AG09319 (cell line): ENCODE data around the gene NRXN2.

Experiments used
- DNase-seq: peaks from one replicate; pipeline ENCODE4 v3.0.0-alpha.2; 2010; ENCODE audit warnings: low read depth; ENCODE audit errors: extremely low read depth
- TF ChIP-seq, protein P1 (sequence below): IDR thresholded peaks from 2 replicates; pipeline ENCODE4 v1.5.1; 2011; ENCODE audit warnings: low read depth, mild to moderate bottlenecking, inconsistent platforms, low read length, moderate library complexity

NRXN2 gene

DNA sequence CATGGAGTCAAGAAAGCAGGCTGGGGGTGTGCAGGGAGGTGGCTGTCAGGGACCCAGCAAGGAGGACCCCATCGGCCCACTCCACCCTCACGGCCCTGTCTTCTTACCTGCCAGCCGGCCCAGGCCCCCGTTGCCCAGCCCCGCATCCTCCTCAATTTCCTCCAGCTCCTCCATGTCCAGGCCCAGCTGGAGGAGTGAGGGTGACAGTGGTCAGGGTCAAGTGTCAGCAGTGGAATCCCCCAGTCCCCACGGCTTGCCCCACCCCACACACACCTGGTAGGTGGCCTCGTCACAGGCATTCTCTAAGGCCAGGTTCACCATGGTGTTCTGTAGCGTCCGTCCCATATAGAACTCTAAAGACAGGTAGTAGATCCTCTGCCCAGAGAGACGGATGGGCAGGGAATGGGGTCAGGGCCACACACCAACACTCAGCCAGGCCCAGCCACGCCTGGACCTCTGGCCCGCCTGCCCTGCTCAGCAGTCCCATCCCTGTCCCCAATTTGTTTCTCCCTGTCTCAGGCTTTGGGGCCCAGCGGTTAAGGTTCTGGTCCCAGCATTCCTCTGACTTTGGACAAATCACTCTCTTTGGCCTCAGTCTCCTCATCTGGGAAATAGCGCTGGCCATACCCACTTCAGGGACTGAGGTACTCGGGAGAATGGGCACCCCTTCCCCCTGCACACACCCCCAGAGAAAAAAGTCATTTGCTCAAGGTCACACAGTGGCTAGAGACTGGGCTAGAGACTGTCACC lies 35.5 kb upstream of the NRXN2 start:
- DNase-seq = no peak
- TF ChIP-seq, protein P1, sequence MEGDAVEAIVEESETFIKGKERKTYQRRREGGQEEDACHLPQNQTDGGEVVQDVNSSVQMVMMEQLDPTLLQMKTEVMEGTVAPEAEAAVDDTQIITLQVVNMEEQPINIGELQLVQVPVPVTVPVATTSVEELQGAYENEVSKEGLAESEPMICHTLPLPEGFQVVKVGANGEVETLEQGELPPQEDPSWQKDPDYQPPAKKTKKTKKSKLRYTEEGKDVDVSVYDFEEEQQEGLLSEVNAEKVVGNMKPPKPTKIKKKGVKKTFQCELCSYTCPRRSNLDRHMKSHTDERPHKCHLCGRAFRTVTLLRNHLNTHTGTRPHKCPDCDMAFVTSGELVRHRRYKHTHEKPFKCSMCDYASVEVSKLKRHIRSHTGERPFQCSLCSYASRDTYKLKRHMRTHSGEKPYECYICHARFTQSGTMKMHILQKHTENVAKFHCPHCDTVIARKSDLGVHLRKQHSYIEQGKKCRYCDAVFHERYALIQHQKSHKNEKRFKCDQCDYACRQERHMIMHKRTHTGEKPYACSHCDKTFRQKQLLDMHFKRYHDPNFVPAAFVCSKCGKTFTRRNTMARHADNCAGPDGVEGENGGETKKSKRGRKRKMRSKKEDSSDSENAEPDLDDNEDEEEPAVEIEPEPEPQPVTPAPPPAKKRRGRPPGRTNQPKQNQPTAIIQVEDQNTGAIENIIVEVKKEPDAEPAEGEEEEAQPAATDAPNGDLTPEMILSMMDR = no peak

GRCh38 chr11:64757549-64758329 lies 34.7 kb upstream of the NRXN2 start:
- TF ChIP-seq, protein P1 = no peak
- no peak for DNase-seq

GRCh38 chr11:64755681-64756361 lies 32.8 kb upstream of the NRXN2 start:
- TF ChIP-seq, protein P1 = no peak
- DNase-seq = no peak

DNA sequence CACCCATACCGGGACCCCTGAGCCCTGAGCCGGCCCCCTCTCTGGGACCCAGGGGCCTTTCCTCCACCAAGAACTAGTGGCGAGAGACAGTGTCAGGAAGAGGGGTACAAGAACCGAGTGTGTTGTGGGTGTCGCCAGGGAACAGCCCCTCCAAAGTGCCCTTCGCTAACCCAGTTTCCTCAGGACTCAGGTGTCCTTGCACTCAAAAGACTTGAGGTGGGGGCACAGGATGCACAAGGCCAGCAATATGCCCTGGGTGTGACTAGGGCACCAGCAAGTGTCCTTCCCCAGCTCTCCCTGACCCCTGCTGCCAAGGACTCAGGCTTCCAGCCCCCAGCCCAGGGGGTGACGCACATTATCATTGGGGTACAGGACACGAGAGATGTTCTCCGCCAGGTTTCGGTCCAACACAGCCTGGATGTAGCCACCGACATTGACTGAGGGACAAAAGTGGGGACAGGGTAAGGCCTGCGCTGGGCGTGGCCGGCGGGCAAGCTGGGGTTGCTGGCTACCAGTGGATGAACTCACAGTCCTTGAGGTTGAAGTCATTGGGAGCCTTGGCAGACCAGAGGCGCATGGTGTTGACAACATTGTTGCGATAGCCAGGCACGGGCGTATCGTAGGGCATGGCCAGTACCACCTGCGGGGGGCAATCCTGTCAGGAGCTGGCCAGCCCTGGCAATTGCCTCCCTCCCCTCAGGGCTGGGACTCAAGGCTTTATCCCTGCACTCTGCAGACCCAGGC lies 32.1 kb upstream of the NRXN2 start:
- TF ChIP-seq, protein P1 = no peak
- no peak for DNase-seq

DNA sequence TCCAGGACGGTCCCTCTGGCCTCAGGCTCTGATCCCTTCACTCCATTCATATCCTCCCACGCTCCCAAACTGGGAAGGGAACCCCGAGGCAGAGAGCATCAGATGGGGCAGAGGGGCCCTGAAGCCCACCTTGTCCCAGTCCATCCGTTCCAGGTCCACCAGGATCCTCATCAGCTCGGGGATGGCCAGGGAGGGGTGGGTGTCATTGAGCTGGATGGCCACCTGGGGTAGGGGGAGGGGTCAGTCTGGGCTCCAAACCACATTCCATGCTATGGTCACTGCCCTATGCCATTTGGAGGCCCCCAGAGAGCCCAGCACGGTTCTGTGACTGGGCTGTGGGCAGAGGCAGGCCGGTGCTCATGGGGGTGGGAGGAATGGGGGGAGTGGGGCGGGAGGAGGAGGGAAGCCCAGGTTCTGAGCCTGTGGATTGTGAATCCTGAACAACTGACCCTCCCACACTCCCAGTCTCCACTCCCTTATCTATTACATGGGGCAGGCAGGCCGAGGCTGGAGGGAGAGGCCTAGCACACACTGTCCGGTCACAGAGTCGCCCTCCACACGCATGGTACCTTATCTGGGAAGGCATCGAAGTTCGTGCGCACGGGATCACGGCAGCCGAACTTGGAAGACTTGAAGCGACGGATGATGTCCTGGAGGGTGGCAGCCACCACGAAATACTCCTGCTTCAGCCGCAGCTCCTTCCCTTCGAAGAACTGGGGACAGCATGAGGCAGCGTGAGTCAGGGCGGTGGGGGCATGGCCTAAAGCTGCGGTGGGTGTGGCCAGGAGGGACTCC lies 31.3 kb upstream of the NRXN2 start:
- TF ChIP-seq, protein P1 = no peak
- no peak for DNase-seq

DNA sequence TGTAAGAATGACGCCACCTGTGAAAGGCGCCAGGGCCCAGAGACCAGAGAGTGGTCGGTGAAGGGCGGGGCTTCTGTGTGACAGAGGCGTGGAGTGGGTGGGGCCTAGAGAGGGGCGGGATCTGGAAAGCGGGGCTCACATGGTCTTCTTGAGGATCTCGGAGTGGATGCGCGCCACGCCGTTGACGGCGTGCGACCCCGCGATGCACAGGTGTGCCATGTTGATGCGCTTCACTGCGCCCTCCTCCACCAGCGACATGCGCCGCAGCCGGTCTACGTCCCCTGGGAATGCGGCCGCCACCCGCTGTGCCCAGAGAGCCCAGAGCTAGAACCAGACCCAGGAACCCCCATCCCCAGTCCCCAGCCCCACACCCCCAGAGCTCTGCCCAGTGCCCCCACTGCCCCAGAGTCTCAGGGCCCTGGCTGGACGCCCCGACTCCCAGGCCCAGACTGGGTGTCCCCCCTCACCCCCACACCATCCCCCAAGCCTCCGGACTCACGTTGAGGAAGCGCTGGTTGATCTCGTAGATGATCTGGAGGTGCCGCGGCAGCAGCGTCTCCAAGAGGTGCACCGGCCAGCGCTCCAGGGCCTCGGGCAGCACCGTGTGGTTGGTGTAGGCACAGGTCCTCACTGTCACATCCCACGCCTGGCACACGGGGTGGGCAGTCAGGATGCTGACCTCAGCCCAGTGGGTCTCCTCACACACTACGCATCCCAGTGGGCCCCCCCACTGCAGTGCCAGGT lies 30.6 kb upstream of the NRXN2 start:
- TF ChIP-seq, protein P1 = no peak
- DNase-seq = no peak
